Stromal cell of bone marrow (primary cell): ENCODE measurements around the gene CPM.
"Not testable (repeated sequence)": the region's sequence is repeated elsewhere in the genome, so short reads cannot be mapped to it uniquely, and the experiment has no call there.

Experiments used
- DNase-seq: peaks from one replicate; pipeline ENCODE4 v3.0.0-alpha.2; 2012; ENCODE audit warnings: low read depth

CPM gene

DNA sequence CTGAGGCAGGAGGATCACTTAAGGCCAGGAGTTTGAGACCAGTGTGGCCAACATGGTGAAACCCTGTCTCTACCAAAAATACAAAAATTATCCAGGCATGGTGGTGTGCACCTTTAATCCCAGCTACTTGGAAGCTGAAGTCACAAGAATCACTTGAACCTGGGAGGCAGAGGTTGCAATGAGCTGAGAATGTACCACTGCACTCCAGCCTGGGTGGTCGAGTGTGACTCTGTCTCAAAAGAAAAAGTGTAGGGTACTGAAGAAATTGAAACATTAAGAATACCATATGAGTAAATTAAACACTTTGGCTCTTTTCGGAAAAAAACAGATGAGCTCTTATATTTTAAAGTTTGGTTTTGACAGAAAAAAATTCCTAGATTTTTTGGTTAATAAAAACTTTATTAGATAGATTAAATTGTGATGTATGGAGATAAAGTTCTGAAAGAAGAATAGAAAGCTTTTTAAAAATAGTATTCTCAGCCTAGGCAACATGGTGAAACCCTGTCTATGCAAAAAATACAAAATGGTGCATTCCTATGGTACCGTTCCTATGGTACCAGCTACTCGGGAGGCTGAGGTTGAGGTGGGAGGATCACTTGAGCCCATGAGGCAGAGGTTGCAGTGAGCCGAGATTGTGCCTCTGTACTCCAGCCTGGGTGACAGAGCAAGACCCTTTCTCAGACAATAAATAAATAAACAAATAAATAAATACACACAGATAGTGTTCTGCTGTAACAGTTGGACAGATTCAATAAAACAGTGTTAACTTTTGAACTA, 104.9 kb downstream of the CPM start:
- DNase-seq: no peak

DNA sequence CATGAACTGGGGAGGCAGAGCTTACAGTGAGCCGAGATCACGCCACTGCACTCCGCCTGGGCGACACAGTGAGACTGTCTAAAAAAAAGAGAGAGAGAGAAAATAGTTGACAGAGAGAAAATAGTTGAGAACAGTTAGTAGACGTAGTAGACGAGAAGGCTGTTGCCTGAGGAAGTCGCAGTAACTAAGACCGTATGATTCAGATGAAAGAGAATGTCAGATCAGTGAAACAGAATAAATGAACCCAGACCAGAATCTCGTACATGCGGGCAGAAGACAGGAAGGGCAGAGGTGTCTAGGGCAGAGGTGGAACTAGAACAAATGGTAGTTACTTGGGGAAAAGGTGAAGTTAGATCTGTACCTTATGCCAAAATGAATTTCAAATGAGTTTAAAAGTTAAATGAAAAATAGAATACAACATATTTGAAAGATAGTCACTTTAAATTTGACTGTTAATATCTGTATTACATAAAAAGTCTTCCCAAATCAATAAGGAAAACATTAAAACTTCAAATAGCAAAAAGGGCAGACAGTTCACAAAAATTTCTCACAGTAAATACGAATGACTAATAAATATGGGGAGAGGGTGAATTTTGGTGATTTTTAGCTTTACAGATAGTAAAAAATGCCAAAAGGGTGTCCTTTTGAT, 107.3 kb downstream of the CPM start:
- no peak for DNase-seq

DNA sequence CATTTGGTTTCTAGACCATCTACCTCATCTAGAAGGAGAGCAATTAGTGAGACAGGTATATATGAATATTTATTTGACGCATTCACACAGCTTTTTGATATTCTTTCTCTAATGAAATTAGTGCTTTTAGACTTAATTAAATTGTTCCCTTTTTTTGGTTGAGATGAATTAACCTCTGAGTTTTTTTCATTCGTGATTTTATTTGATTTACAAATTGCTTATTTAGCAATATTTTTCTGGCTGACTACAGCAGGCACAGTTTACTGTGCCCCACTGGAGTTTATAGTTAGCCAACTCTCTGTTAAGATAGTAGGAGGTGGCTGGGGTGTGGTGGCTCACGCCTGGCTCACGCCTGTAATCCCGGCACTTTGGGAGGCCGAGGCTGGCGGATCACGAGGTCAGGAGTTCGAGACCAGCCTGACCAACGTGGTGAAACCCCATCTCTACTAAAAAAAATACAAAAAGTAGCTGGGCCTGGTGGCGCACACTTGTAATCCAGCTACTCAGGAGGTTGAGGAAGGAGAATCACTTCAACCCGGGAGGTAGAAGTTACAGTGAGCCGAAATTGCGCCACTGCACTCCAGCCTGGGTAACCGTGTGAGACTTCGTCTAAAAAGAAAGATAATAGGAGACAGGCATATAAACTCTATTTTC, 108.2 kb downstream of the CPM start:
- no peak for DNase-seq

DNA sequence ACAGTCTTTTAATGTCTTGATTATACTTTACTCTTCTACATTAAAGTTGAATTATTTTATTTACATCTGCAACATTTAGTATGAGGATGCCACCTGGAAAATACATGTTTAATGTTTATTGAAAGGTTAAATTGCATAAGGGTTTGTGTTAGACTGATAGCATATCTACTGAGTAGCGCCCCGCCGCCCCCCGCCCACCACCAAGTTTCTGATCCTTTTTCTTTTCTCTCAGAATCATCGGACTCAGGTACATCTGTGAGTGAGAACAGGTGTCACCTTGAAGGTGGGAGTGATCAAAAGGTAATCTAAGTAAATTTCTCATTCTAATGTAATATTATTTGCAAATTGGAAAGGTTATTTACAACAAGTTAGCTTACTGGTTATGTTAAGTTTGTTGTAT, 108.8 kb downstream of the CPM start:
- no peak for DNase-seq

DNA sequence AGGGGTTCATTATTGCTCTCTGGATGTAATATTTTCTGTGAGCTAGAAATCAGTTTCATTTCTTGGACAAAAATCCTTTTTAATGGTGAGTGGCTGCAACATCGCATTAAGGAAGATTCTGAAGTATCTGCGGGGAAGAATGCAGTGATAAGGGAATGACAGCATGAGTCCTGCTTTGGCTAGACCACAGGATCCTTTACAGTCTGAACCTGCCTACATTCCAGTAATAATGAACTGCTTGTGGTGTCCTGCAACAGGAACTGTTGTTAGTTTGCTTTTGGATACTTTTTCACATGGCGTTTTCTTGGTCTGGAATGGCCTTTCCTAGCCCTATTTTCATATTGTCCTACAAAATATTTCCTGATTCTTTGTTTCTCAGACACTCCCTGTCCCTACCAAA, 109.3 kb downstream of the CPM start:
- DNase-seq: no peak

DNA sequence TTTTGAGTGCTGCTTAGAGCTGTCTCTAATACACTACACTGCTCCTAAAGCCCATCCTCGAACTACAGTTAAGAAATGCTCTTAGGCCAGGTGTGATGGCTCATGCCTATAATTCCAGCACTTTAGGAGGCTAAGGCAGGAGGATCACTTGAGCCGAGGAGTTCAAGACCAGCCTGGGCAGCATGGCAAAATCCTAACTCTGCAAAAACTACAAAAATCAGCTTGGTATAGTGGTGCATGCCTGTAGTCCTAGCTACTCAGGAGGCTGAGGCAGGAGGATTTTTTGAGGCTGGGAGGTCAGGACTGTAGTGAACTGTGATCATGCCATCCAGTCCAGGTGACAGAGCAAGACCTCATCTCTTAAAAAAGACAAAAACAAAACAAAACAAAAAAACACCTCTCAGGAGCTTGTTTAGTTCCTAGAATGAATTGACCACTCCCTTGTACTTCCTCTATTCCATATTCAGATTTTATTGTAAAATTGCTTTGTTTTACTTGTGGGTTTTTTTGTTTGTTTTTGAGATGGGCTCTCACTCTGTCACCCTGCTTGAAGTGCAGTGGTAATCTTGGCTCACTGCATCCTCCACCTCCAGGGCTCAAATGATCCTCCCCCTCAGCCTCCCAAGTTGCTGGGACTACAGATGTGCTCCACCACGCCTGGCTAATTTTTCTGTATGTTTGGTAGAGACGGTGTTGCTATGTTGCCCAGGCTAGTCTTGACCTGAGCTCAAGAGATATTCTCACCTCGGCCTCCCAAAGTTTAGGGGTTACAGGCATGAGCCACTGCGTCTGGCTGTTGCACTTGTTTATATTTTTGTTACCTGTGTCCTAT, 111.4 kb downstream of the CPM start:
- no peak for DNase-seq

DNA sequence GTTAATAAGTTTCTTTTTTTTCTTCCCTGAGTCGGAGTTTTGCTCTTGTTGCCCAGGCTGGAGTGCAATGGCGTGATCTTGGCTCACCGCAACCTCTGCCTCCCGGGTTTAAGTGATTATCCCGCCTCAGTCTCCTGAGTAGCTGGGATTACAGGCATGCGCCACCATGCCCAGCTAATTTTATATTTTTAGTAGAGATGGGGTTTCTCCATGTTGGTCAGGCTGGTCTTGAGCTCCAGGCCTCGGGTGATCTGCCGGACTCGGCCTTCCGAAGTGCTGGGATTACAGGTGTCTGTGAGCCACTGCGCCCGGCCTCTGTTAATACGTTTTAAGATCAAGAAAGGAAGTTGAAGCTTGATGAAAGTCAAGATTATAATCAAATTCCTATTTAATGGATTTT, 113.5 kb downstream of the CPM start:
- DNase-seq: not testable (repeated sequence)

DNA sequence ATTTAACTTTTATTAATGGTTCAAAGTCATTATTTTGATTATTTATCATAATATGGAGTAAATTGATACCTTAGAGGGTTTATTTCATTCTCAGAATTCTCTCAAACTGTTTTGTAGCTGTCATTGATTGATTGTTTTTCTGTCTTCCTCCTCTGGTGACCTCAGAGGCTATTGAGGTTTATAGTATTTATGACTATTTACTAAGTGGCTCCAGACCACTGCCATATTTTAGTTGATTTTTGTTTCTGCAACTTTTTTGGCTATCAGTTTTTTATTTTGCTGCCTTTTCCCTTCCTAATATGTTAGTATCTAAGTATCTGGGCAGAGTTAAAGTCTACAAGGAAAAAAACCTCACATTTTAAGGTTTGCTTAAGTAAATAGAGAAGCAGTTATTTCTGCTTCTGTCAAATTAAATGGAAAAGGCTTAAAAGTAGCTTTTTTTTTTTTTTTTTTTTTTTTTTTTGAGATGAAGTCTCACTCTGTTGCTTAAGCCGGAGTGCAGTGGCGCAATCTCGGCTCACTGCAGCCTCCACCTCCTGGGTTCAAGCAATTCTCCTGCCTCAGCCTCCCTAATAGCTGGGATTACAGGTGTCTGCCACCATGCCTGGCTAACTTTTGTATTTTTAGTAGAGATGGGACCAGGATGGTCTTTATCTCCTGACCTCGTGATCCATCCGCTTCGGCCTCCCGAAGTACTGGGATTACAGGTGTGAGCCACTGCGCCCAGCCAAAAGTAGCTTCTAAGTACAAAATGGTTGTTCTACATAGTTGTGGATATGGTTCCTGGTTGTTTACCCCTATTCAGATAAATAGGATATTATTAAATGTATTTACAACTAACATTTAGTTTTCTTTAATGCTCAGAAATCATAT, 116.8 kb downstream of the CPM start:
- no peak for DNase-seq

DNA sequence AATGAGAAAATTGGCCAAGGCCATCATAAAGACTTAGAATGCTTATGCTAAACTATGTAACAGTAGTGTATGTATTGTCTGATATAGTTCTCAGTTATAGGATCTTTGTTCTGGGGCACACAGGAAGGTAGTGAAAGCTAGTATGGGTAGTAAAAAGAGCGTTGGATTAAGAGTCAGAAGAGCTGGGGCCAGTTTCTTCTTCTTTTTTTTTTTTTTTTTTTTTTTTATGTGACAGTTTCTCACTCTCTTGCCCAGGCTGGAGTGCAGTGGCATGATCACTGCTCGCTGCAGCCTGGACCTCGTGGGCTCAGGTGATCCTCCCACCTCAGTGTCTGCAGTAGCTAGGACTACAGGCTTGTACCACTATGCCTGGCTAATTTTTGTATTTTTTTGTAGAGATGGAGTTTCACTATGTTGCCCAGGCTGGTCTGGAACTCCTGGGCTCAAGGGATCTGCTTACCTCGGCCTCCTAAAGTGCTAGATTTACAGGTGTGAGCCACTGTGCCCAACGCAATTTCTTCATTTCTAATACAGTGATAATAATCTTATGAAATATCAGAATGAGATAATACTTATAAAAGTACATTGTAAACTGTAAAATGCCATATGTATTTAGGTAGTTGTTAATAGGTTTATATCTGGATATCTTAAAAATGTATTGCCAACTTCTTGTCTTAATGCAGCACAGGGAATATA, 117.6 kb downstream of the CPM start:
- DNase-seq: no peak

DNA sequence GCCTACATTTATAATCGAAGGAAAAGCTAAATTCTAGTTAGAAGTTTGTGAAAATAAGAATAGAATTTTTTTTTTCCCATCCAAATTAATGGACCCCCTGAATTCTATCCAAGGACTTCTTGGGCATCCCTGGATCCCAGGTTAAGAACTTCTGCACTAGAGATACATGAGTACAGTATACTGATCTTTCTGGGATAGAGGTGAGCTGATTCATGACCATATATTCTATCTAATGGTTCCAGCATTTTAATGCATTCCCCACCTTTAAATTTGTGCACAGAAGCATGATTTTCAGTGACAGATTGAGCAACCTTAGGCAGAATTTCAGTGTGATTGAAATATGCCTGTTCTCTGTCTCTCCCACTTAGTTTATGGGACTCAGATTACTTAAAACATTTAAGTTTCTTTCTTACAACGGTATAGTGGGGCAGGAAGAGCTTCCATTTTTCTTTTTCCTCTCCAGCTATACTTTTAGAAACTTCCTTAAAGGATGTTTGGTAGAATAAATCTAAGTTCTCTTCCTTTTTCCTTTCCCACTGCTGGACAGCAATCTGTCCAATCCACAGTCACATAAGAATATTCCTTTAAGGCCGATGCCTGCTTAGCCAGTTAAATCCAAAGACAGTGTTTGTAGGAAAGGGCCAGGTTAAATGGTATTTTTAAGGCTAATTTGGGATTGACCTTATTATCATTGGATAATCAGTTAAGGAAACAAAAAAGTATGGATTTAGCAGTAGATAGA, 118.3 kb downstream of the CPM start:
- DNase-seq: no peak

DNA sequence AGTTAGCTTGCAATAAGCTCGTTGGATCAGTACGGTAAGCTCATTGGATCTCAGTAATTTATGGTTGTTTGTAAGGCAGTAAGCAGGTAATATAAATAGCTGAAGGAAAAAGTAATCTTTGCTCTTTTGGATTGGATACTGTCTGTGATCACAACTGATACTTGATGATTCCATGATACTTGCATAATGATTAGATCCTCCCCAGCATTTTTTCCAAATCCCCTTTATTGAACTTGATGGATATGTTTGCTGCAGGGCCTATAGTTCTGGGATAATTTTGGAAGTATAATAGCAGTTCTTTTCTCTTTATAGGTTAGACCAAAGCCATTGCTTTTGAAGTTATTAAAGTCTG, 119.8 kb downstream of the CPM start:
- no peak for DNase-seq

DNA sequence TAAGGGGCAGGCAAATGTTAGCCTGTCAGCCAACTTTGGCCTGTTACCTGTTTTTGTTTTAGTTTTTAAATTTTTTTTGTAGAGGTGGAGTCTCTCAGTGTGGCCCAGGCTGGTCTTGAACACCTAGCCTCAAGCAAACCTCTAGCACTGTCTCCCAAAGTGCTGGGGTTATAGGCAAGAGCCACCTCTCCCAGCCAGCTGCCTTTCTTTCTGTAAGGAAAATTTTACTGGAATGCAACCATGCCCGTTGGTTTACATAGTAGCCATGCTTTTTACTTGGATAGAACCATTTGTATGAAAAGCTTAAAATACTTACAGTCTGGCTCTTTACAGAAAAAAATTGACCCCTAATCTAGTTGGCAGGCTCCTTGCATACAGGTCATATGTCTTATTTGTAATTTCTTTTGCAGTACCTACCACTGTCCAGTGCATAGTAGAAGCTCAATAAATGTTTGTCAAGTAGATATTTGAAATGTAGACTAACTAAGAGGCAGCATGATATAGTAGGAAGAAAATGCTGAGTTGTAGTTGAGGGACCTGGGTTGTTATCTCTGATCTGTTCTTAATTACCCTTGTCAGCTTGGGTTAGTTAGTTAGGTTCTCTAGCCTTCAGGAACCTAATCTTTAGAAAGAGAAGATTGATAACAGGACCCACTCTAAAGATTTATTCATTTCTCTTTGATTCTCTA, 120.3 kb downstream of the CPM start:
- DNase-seq: no peak

DNA sequence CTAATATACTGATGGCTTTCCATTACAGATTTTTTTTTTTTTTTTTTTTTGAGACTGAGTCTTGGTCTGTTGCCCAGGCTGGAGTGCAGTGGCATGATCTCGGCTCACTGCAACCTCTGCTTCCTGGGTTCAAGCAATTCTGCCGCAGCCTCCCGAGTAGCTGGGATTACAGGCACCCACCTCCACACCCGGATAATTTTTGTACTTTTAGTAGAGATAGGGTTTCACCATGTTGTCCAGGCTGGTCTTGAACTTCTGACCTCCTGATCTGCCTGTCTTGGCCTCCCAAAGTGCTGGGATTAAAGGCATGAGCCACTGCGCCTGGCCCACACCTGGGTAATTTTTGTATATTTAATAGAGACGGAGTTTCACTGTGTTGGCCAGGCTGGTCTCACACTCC, 121.4 kb downstream of the CPM start:
- not testable (repeated sequence) for DNase-seq

DNA sequence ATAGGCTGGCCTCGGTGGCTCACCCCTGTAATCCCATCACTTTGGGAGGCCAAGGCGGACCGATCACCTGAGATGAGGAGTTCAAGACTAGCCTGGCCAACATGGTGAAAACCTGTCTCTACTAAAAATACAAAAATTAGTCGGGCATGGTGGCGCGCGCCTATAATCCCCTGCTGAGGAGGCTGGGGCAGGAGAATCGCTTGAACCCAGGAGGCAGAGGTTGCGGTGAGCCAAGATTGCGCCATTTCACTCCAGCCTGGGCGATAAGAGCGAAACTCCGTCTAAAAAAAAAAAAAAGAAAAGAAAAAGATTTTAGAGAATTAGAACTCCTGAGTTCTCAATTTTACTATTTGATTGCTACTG, 123.0 kb downstream of the CPM start:
- not testable (repeated sequence) for DNase-seq

DNA sequence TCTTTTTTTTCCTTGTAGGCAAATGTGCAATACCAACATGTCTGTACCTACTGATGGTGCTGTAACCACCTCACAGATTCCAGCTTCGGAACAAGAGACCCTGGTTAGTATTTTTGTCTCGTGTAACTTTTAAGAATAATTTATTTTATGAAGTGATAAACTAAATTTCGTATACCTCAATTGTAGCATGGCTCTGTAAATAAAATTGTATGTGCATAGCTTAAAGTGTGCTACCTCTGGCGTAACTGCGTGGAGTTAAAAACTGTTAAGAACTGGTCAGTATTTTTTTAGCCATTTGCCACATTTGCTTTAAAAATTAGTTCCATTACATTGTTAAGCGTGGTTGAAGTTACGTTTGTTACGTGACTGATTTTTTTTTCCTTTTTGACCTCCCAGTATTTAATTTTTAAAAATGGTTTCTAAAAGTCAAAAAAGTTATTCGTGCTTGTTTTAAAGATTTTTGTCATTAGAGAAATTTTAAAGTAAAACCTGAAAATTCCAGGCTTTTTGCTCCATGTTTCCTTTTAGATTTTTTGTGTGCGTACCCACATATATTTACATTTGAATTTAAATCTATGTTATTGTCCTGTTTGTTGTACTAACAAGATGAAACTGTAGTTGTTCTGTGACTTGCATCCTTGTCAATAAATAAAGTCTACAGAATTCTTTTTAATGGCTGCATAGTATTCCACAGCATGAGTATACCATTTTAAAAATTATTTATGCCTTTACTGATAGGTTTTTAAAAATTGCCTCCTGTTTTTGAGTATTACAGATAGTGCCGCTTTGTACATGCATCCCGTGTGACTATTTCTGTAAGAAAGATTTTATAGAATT, 123.6 kb downstream of the CPM start:
- DNase-seq: no peak

DNA sequence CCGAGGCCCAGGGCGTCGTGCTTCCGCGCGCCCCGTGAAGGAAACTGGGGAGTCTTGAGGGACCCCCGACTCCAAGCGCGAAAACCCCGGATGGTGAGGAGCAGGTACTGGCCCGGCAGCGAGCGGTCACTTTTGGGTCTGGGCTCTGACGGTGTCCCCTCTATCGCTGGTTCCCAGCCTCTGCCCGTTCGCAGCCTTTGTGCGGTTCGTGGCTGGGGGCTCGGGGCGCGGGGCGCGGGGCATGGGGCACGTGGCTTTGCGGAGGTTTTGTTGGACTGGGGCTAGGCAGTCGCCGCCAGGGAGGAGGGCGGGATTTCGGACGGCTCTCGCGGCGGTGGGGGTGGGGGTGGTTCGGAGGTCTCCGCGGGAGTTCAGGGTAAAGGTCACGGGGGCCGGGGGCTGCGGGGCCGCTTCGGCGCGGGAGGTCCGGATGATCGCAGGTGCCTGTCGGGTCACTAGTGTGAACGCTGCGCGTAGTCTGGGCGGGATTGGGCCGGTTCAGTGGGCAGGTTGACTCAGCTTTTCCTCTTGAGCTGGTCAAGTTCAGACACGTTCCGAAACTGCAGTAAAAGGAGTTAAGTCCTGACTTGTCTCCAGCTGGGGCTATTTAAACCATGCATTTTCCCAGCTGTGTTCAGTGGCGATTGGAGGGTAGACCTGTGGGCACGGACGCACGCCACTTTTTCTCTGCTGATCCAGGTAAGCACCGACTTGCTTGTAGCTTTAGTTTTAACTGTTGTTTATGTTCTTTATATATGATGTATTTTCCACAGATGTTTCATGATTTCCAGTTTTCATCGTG, 124.4 kb downstream of the CPM start:
- DNase-seq: peak; percentile 95

DNA sequence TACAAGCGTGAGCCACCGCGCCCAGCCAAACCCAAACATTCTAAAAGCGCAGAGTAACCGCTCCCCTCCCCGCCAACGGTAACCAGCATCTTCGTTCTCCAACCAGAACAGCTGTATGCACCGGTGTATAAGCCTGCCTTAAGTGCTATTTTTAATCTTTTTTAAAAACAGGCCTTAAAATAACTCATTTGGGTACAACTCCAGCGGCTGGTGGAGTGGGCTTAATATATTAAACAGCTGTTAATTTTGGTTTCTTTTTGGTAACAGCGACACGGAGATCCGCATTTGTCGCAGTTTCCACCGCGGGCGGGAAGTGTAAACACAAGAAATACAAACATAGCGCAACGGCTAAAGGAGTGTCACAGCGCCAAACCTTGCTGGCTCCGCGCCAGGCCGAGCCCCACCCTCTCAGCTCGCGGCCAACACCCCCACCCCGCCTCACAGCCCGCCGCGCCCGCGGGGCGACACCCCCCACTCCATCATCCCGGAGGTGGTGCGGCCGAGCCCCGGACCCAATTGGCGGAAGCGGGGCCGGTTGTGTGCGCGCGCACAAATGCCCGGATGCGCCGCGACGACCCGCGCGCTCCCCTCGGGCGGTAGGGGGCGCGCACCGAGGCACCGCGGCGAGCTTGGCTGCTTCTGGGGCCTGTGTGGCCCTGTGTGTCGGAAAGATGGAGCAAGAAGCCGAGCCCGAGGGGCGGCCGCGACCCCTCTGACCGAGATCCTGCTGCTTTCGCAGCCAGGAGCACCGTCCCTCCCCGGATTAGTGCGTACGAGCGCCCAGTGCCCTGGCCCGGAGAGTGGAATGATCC, 125.2 kb downstream of the CPM start, which contains the start of gene MDM2:
Gene MDM2, plus strand, starts transcription at position 602 of the 812 bp plus-strand sequence. CDS start 301 bp downstream, outside the sequence.
- DNase-seq: peak; percentile 76
